Esophagus squamous epithelium (tissue), 5 donors: ENCODE data around the gene RET. TPM values are rescaled to one million over a fixed set of nuclear protein-coding genes. Genes with fewer than 3 reads are reported as not detected.

Experiments
- DNase-seq: peaks from one replicate; lab custom pipeline; 2025; lab: John Stamatoyannopoulos, UW
- H3K27ac ChIP-seq, 4 donors: fragments of 200-600 bp; sonication (generic); one replicate each; pipeline ENCODE4 v1.5.1; 2016 to 2019; ENCODE audit warnings: mild to moderate bottlenecking in 1 of 4
- H3K27me3 ChIP-seq, 4 donors: fragments of 200-600 bp; sonication (generic); 1 replicate in 3 of 4; 2 replicates in 1 of 4; pipeline versions ENCODE4 v1.5.1 to v1.6.0; 2017 to 2021; ENCODE audit warnings: antibody characterized with exemption in 1 of 4
- H3K36me3 ChIP-seq, 3 donors: fragments of 200-600 bp; sonication (generic); one replicate each; pipeline ENCODE4 v1.5.1; 2016 to 2019
- H3K4me1 ChIP-seq, 3 donors: fragments of 200-600 bp; sonication (generic); one replicate each; pipeline ENCODE4 v1.5.1; 2017 to 2019
- H3K4me3 ChIP-seq, 4 donors: fragments of 200-600 bp; sonication (generic); 1 replicate in 3 of 4; 2 replicates in 1 of 4; pipeline ENCODE4 v1.5.1; 2016 to 2019; ENCODE audit warnings: mild to moderate bottlenecking in 2 of 4, moderate library complexity in 1 of 4
- H3K9me3 ChIP-seq, 3 donors: fragments of 200-600 bp; sonication (generic); one replicate each; pipeline ENCODE4 v1.5.1; 2016 to 2019
- POLR2A ChIP-seq, 4 donors: fragments of 450-650 bp; IDR thresholded peaks; one replicate each; pipeline ENCODE4 v1.6.1; 2017; ENCODE audit warnings: antibody characterized with exemption in 4 of 4, mild to moderate bottlenecking in 4 of 4, moderate library complexity in 3 of 4
- WGBS, 2 donors: methylation state at CpG; one replicate each; pipeline ENCODE4 v1.1.5; 2018; 5-methylcytosine and 5-hydroxymethylcytosine counted together
- intact Hi-C: fragments of 100-400 bp; cut with DNase I; formaldehyde crosslinking; loops from one replicate; pipeline ENCODE4 v1.15.0; 2022
- total RNA-seq, 4 donors: library from RNA; depleted of rRNA; stranded (reverse); fragments of >200 nt; gene quantifications; one replicate each; pipeline ENCODE4 v1.1.0, GENCODE V29; 2016
- TF ChIP-seq, protein P1 (sequence below), 6 experiments: fragments of 450-650 bp in 4 of 6; fragments of 200-600 bp in 2 of 6; sonication (generic) in 2 of 6; IDR thresholded peaks; one replicate each; pipeline ENCODE4 v1.5.1; 2016 to 2019; ENCODE audit warnings: antibody characterized with exemption in 6 of 6, mild to moderate bottlenecking in 4 of 6, moderate library complexity in 4 of 6
- donor health status: DM: yes; HTN: yes; CAD: no.

The RET gene
- total RNA-seq, 4 donors from 2014 or later = 0.04 to 0.19 (median 0.11) TPM

DNA sequence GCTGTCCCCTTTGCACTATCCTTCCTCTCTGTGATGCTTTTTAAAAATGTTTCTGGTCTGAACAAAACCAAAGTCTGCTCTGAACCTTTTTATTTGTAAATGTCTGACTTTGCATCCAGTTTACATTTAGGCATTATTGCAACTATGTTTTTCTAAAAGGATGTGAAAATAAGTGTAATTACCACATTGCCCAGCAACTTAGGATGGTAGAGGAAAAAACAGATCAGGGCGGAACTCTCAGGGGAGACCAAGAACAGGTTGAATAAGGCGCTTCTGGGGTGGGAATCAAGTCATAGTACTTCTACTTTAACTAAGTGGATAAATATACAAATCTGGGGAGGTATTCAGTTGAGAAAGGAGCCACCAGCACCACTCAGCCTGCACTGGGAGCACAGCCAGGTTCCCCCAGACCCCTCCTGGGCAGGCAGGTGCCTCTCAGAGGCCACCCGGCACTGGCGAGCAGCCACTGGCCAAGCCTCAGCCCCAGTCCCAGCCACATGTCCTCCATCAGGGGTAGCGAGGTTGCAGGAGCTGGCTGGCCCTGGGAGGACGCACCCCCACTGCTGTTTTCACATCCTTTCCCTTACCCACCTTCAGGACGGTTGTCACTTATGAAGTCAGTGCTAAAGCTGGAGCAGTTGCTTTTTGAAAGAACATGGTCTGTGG lies 50.0 kb downstream of the RET start:
- H3K9me3 ChIP-seq = no peaks in the 10 kb centered on the region
- H3K4me1 ChIP-seq = peaks cover 0 to 6% (median 0%) of the 10 kb centered on the region in 3 donors
- no peak for DNase-seq
- TF ChIP-seq, protein P1, sequence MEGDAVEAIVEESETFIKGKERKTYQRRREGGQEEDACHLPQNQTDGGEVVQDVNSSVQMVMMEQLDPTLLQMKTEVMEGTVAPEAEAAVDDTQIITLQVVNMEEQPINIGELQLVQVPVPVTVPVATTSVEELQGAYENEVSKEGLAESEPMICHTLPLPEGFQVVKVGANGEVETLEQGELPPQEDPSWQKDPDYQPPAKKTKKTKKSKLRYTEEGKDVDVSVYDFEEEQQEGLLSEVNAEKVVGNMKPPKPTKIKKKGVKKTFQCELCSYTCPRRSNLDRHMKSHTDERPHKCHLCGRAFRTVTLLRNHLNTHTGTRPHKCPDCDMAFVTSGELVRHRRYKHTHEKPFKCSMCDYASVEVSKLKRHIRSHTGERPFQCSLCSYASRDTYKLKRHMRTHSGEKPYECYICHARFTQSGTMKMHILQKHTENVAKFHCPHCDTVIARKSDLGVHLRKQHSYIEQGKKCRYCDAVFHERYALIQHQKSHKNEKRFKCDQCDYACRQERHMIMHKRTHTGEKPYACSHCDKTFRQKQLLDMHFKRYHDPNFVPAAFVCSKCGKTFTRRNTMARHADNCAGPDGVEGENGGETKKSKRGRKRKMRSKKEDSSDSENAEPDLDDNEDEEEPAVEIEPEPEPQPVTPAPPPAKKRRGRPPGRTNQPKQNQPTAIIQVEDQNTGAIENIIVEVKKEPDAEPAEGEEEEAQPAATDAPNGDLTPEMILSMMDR (IDR thresholded peaks at IDR 0.05) = no peak
- no peak for TF ChIP-seq POLR2A (IDR thresholded peaks at IDR 0.05)
- WGBS, 2 donors = 79% methylated on average over 3 to 7 of the region's 7 CpGs
- intact Hi-C loops = no loop called here
- H3K4me3 ChIP-seq = no peak overlapping the region
- no peaks in the 10 kb centered on the region for H3K36me3 ChIP-seq
- no peaks in the 10 kb centered on the region for H3K27me3 ChIP-seq
- H3K27ac ChIP-seq = no peak overlapping the region

DNA sequence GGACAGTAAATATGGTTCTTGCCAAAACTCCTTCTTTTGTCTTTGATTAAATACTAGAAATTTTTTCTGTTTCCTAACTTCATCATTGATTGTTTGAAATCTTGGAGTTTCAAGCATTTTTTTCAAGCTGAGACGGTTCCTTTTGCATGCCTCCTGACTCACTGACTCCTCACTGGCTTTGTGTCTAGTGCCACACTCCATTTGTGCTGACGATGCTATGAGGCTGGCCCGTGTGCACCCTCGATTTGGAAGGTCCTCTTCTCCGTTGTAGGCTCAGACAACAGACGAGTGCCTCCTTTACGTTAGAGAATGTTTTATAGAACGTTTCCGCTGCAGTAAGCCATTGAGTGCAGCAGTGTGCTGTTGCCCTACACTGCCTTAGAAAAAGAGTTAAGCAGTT lies 50.6 kb downstream of the RET start:
- TF ChIP-seq, protein P1 (IDR thresholded peaks at IDR 0.05) = no peak
- no peak for TF ChIP-seq POLR2A (IDR thresholded peaks at IDR 0.05)
- H3K4me1 ChIP-seq = peaks cover 0 to 6% (median 0%) of the 10 kb centered on the region in 3 donors
- no peak for DNase-seq
- no peaks in the 10 kb centered on the region for H3K27me3 ChIP-seq
- H3K36me3 ChIP-seq = no peaks in the 10 kb centered on the region
- H3K27ac ChIP-seq = no peak overlapping the region
- no peaks in the 10 kb centered on the region for H3K9me3 ChIP-seq
- 74 to 78% methylated on average over 3 to 9 of the region's 9 CpGs for WGBS, 2 donors
- H3K4me3 ChIP-seq = no peak overlapping the region
- intact Hi-C loops = no loop called here

DNA sequence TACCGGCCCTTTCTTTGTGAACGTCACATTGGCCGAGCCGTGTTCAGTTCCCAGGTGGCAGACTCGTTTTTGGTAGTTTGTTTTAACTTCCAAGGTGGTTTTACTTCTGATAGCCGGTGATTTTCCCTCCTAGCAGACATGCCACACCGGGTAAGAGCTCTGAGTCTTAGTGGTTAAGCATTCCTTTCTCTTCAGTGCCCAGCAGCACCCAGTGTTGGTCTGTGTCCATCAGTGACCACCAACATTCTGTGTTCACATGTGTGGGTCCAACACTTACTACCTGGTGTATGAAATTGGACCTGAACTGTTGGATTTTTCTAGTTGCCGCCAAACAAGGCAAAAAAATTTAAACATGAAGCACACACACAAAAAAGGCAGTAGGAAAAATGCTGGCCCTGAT lies 51.5 kb downstream of the RET start:
- H3K27ac ChIP-seq = peak overlapping the region in 1 of 4 donors; percentile 45
- H3K36me3 ChIP-seq = no peaks in the 10 kb centered on the region
- H3K9me3 ChIP-seq = no peaks in the 10 kb centered on the region
- TF ChIP-seq POLR2A (IDR thresholded peaks at IDR 0.05) = no peak
- TF ChIP-seq, protein P1 (IDR thresholded peaks at IDR 0.05) = no peak
- intact Hi-C loops = no loop called here
- 80% methylated on average over 8 of the region's 8 CpGs for WGBS, 2 donors
- DNase-seq = no peak
- H3K4me3 ChIP-seq = no peak overlapping the region
- no peaks in the 10 kb centered on the region for H3K27me3 ChIP-seq
- peaks cover 0 to 6% (median 0%) of the 10 kb centered on the region in 3 donors for H3K4me1 ChIP-seq

- Histone ChIP-seq H3K4me3 (no peak overlapping the region), H3K4me1 (peaks cover 0 to 6% (median 0%) of the 10 kb centered on the region in 3 donors), H3K27me3 (no peaks in the 10 kb centered on the region), H3K27ac (peak overlapping the region in 3 of 4 donors; percentile 35 to 84 (median 45)), H3K36me3 (no peaks in the 10 kb centered on the region), H3K9me3 (no peaks in the 10 kb centered on the region)
- intact Hi-C loops = no loop called here
- no peak for DNase-seq
- WGBS, 2 donors = 63 to 69% methylated on average over 5 of the region's 6 CpGs
- TF ChIP-seq, protein P1 (IDR thresholded peaks at IDR 0.05) = no peak
- no peak for TF ChIP-seq POLR2A (IDR thresholded peaks at IDR 0.05)
Observed at GRCh38 chr10:43128958-43129706, 52.3 kb downstream of the RET start.

- TF ChIP-seq POLR2A (IDR thresholded peaks at IDR 0.05) = no peak
- TF ChIP-seq, protein P1 (IDR thresholded peaks at IDR 0.05) = no peak
- intact Hi-C loops = no loop called here
- Histone ChIP-seq H3K4me1 (peaks cover 0 to 6% (median 0%) of the 10 kb centered on the region in 3 donors), H3K27ac (no peak overlapping the region), H3K36me3 (no peaks in the 10 kb centered on the region), H3K4me3 (no peak overlapping the region), H3K9me3 (no peaks in the 10 kb centered on the region), H3K27me3 (no peaks in the 10 kb centered on the region)
- WGBS, 2 donors = 40 to 45% methylated on average over 11 to 12 of the region's 18 CpGs
- no peak for DNase-seq
Observed at GRCh38 chr10:43130770-43131171, 53.9 kb downstream of the RET start.
